ENCODE data around the gene NPY1R. TPM values are rescaled to one million over a fixed set of nuclear protein-coding genes. Genes with fewer than 3 reads are reported as not detected.

The NPY1R gene
- total RNA-seq: 0.26 TPM in 1 of 2 replicates, not detected in the other

DNA sequence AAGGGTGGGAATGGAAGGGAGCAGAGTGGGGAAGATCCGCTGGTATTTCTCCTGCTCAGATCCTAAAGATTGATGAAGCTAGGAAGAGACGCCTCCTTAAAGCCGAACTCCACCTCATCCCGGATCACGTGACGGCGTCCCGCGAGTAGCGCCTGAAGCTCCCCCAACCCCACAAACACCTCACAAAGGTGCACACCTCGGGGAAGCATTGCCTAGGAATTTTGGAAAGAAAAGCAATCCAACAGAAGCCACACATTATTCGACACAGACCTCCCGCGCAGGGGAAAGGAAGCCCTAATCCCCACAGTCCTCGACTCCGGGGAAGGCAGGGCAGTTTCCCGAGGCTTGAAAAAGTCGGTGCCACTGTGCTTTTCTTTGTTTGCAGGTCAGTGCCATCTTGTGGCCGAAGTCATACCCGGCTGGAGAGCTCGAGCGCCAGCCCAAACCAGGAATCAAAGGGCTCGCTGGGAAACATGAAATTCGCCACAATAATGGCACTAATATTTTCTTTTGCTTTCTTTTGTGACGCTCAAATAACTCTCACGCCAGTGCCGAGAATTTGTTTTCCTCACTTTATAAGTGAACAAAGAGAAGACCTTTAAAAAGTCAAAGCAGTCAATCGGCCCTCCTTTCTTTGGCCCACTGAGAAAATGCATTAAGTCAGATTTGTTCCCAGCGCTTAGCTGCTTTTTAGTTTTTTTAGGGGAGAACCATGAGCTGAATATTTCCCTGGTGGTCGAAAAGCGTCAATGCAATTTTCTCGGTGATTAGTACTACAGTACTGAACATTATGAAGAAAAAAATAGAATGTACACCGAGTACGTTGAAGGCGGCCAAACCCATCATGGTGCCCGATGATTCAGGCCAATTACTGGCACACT is at the start of gene NPY1R:
TSS of gene NPY1R (minus strand) at position 71 of the 881 bp plus-strand sequence. CDS start 6,042 bp downstream, outside the sequence.
- Histone ChIP-seq H3K4me3 (ENCODE audit: low read depth, low read length) (peak within 1 kb of the TSS; percentile 36), H3K27me3 (ENCODE audit: control insufficient read depth, insufficient read depth, low read length) (peaks cover 6% of the 10 kb centered on the region), H3K36me3 (ENCODE audit: control insufficient read depth, insufficient read depth, low read length) (no peaks in the 10 kb centered on the region)
- TF ChIP-seq CTCF (IDR thresholded peaks at IDR 0.05; ENCODE audit: insufficient read depth, low read length, severe bottlenecking): peak; percentile 86
- DNase-seq (ENCODE audit: low read depth) (peak; percentile 69), FAIRE-seq (no peak)

DNA sequence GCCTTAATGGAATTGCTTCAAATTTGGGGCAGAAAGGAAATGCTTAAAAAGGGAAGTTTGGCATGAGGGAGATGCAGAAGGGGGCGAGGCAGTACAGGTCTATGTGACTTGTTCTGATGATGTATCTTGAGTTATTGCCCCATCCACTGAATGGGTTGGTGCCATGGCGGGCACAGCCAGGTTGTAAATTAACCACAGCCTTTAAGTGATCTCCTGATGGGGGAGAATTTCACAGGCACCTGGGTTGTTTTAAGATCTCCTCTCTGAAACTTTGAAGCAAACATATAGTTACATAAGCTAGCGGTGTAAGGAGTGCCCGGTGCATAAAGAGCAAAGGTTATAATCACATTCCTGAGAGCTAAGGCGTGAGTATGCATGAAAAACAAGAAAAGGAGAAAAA is 48.3 kb upstream of the NPY1R start:
- Histone ChIP-seq H3K4me3 (ENCODE audit: low read depth, low read length) (no peak overlapping the region), H3K27me3 (ENCODE audit: control insufficient read depth, insufficient read depth, low read length) (no peaks in the 10 kb centered on the region), H3K36me3 (ENCODE audit: control insufficient read depth, insufficient read depth, low read length) (no peaks in the 10 kb centered on the region)
- FAIRE-seq (no peak), DNase-seq (ENCODE audit: low read depth) (no peak)
- TF ChIP-seq CTCF (IDR thresholded peaks at IDR 0.05; ENCODE audit: insufficient read depth, low read length, severe bottlenecking): no peak

- Histone ChIP-seq H3K27me3 (ENCODE audit: control insufficient read depth, insufficient read depth, low read length) (no peaks in the 10 kb centered on the region), H3K36me3 (ENCODE audit: control insufficient read depth, insufficient read depth, low read length) (no peaks in the 10 kb centered on the region), H3K4me3 (ENCODE audit: low read depth, low read length) (no peak overlapping the region)
- DNase-seq (ENCODE audit: low read depth) (no peak), FAIRE-seq (no peak)
- no peak for TF ChIP-seq CTCF (IDR thresholded peaks at IDR 0.05; ENCODE audit: insufficient read depth, low read length, severe bottlenecking)
These were observed 46.3 kb upstream of the NPY1R start for GRCh38 chr4:163378661-163379060.

DNA sequence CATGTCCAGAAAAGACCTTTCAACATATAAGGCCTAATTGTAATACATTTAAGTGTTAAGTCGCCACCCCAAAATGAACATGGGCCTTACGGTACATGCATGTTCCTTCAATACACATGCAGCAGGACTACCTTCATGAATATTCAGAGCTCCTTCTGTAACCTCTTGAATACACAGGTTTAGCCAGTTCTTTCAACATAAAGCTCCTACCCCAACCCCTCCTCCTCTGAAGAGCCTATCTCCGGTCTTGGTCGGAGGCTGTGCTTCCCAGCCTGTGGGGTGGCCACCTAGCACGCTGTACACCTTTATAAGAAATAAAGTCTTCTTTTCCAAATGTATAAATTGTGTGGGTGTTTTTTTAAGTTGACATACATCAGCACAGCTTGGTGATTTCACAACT is 39.6 kb upstream of the NPY1R start:
- Histone ChIP-seq H3K36me3 (ENCODE audit: control insufficient read depth, insufficient read depth, low read length) (no peaks in the 10 kb centered on the region), H3K4me3 (ENCODE audit: low read depth, low read length) (no peak overlapping the region), H3K27me3 (ENCODE audit: control insufficient read depth, insufficient read depth, low read length) (no peaks in the 10 kb centered on the region)
- DNase-seq (ENCODE audit: low read depth) (no peak), FAIRE-seq (no peak)
- TF ChIP-seq CTCF (IDR thresholded peaks at IDR 0.05; ENCODE audit: insufficient read depth, low read length, severe bottlenecking): no peak

GRCh38 chr4:163367651-163368050 is 35.3 kb upstream of the NPY1R start:
- no peaks in the 10 kb centered on the region for H3K27me3 ChIP-seq (ENCODE audit: control insufficient read depth, insufficient read depth, low read length)
- no peak for TF ChIP-seq CTCF (IDR thresholded peaks at IDR 0.05; ENCODE audit: insufficient read depth, low read length, severe bottlenecking)
- no peaks in the 10 kb centered on the region for H3K36me3 ChIP-seq (ENCODE audit: control insufficient read depth, insufficient read depth, low read length)
- FAIRE-seq (no peak), DNase-seq (ENCODE audit: low read depth) (peak; percentile 8)
- H3K4me3 ChIP-seq (ENCODE audit: low read depth, low read length): no peak overlapping the region

All from bronchial epithelial cell (primary cell).